ENCODE measurements around the gene BRSK1. TPM values are rescaled to one million over a fixed set of nuclear protein-coding genes. Genes with fewer than 3 reads are reported as not detected.

Gene BRSK1
- total and polyA plus RNA-seq, 2 of the 13 experiments (the other 11 are each of a cell fraction or from before 2014, with no cell fraction given) = 0.18 to 1.2 TPM

DNA sequence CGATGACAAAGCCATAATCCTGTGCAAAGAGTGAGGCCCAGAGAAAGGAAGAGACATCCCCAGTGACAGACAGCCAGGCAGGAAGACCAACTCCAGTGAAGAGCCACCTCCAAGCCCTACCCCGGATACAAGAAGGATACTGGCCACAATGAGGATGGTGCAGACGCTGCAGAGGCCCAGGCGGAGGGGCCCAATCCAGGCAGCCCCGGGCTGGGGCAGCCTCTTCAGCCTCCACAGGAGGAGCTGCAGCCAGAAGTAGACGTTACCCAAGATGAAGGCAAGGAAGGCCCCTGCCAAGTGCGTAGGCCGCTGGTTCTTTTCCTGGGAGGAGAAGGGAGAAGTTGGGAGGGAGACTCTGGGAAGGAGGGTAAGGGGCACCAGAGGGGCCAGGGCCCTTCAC is 32.8 kb downstream of the BRSK1 start:
- H4K20me1 ChIP-seq (ENCODE audit: insufficient read depth, low read length) = no peaks in the 10 kb centered on the region
- no peak overlapping the region for H3K27ac ChIP-seq (ENCODE audit: extremely low read length, insufficient read depth, low read length)
- FAIRE-seq = no peak
- H3K27me3 ChIP-seq (ENCODE audit: control insufficient read depth in 1 of 2, insufficient read depth in 2 of 2, low read length in 2 of 2) = no peaks in the 10 kb centered on the region; a peak in 1 of 5 replicates
- 69% methylated on average over 5 of the region's 8 CpGs for WGBS (ENCODE audit: low lambda C conversion rate)
- H3K4me3 ChIP-seq (replicated peaks in 1 of 3; ENCODE audit: insufficient read depth in 1 of 3, low read depth in 2 of 3, low read length in 3 of 3) = no peak overlapping the region
- H3K4me1 ChIP-seq (ENCODE audit: insufficient read depth, low read length) = peaks cover 15% of the 10 kb centered on the region
- H3K9ac ChIP-seq (ENCODE audit: insufficient read depth, low read depth, low read length) = no peak overlapping the region
- no peaks in the 10 kb centered on the region for H3K36me3 ChIP-seq (replicated peaks in 1 of 2; ENCODE audit: control insufficient read depth in 1 of 2, insufficient read depth in 2 of 2, low read length in 2 of 2)
- BruUV-seq (replicated peaks) = no TSS peak
- H3K4me2 ChIP-seq (ENCODE audit: low read depth, low read length) = no peak overlapping the region
- H3K9me3 ChIP-seq (ENCODE audit: low read length) = no peaks in the 10 kb centered on the region
- intact Hi-C loops (cut with micrococcal nuclease; ENCODE audit: unreplicated experiment) = no loop called here
- CTCF ChIA-PET (ENCODE audit: low intra/inter-chr PET ratio, low total read pairs) = no interaction called here
- H2AFZ ChIP-seq (ENCODE audit: low read length) = no peak overlapping the region
- POLR2A ChIA-PET = interaction anchor here (1.6 kb wide), 1 partner anchor 91 kb away, joined by 3 read pairs; the partner anchor contains the start of gene UBE2S
- no peak for DNase-seq (ENCODE audit: low spot score)
- no peaks in the 10 kb centered on the region for H3K79me2 ChIP-seq (ENCODE audit: insufficient read depth, low read length)
- in situ Hi-C loops (cut with HindIII; ENCODE audit: extremely low pct_ligation_motif_present, low pct_unique_long_range_greater_than_20kb) = no loop called here
- no peak for ATAC-seq
- no peak for TF ChIP-seq GABPB1 (CRISPR knock-in tag; IDR thresholded peaks at IDR 0.05)
- TF ChIP-seq, protein P1, sequence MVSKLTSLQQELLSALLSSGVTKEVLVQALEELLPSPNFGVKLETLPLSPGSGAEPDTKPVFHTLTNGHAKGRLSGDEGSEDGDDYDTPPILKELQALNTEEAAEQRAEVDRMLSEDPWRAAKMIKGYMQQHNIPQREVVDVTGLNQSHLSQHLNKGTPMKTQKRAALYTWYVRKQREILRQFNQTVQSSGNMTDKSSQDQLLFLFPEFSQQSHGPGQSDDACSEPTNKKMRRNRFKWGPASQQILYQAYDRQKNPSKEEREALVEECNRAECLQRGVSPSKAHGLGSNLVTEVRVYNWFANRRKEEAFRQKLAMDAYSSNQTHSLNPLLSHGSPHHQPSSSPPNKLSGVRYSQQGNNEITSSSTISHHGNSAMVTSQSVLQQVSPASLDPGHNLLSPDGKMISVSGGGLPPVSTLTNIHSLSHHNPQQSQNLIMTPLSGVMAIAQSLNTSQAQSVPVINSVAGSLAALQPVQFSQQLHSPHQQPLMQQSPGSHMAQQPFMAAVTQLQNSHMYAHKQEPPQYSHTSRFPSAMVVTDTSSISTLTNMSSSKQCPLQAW (CRISPR knock-in tag; IDR thresholded peaks at IDR 0.05) = no peak
- TF ChIP-seq NPAS2 (CRISPR knock-in tag; IDR thresholded peaks at IDR 0.05; ENCODE audit: borderline replicate concordance) = no peak
- no peak for TF ChIP-seq JARID2 (CRISPR knock-in tag; IDR thresholded peaks at IDR 0.05; ENCODE audit: insufficient replicate concordance)
- no peak for TF ChIP-seq ZNF136 (CRISPR knock-in tag; IDR thresholded peaks at IDR 0.05; ENCODE audit: low read depth)
- no peak for TF ChIP-seq ZNF20 (CRISPR knock-in tag; IDR thresholded peaks at IDR 0.05)
- TF ChIP-seq, protein P2, sequence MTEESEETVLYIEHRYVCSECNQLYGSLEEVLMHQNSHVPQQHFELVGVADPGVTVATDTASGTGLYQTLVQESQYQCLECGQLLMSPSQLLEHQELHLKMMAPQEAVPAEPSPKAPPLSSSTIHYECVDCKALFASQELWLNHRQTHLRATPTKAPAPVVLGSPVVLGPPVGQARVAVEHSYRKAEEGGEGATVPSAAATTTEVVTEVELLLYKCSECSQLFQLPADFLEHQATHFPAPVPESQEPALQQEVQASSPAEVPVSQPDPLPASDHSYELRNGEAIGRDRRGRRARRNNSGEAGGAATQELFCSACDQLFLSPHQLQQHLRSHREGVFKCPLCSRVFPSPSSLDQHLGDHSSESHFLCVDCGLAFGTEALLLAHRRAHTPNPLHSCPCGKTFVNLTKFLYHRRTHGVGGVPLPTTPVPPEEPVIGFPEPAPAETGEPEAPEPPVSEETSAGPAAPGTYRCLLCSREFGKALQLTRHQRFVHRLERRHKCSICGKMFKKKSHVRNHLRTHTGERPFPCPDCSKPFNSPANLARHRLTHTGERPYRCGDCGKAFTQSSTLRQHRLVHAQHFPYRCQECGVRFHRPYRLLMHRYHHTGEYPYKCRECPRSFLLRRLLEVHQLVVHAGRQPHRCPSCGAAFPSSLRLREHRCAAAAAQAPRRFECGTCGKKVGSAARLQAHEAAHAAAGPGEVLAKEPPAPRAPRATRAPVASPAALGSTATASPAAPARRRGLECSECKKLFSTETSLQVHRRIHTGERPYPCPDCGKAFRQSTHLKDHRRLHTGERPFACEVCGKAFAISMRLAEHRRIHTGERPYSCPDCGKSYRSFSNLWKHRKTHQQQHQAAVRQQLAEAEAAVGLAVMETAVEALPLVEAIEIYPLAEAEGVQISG (CRISPR knock-in tag; IDR thresholded peaks at IDR 0.05) = no peak
- TF ChIP-seq, protein P3, sequence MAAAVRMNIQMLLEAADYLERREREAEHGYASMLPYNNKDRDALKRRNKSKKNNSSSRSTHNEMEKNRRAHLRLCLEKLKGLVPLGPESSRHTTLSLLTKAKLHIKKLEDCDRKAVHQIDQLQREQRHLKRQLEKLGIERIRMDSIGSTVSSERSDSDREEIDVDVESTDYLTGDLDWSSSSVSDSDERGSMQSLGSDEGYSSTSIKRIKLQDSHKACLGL (CRISPR knock-in tag; IDR thresholded peaks at IDR 0.05) = no peak
- TF ChIP-seq CEBPB (IDR thresholded peaks at IDR 0.05; ENCODE audit: borderline replicate concordance, low read depth, low read length) = no peak
- no peak for TF ChIP-seq NFATC3 (CRISPR knock-in tag; IDR thresholded peaks at IDR 0.05)
- TF ChIP-seq SMAD9 (CRISPR knock-in tag; IDR thresholded peaks at IDR 0.05) = no peak
- TF ChIP-seq ZNF776 (CRISPR knock-in tag; IDR thresholded peaks at IDR 0.05) = no peak
- TF ChIP-seq ELF4 (CRISPR knock-in tag; IDR thresholded peaks at IDR 0.05; ENCODE audit: borderline replicate concordance) = no peak
- TF ChIP-seq ZNF879 (CRISPR knock-in tag; IDR thresholded peaks at IDR 0.05) = no peak
- TF ChIP-seq, protein P4, sequence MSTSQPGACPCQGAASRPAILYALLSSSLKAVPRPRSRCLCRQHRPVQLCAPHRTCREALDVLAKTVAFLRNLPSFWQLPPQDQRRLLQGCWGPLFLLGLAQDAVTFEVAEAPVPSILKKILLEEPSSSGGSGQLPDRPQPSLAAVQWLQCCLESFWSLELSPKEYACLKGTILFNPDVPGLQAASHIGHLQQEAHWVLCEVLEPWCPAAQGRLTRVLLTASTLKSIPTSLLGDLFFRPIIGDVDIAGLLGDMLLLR (CRISPR knock-in tag; IDR thresholded peaks at IDR 0.05) = no peak
- no peak for TF ChIP-seq ZC3H4 (CRISPR knock-in tag; IDR thresholded peaks at IDR 0.05; ENCODE audit: borderline replicate concordance)
- no peak for TF ChIP-seq THAP11 (CRISPR knock-in tag; IDR thresholded peaks at IDR 0.05)
- TF ChIP-seq, protein P5, sequence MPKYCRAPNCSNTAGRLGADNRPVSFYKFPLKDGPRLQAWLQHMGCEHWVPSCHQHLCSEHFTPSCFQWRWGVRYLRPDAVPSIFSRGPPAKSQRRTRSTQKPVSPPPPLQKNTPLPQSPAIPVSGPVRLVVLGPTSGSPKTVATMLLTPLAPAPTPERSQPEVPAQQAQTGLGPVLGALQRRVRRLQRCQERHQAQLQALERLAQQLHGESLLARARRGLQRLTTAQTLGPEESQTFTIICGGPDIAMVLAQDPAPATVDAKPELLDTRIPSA (CRISPR knock-in tag; IDR thresholded peaks at IDR 0.05; ENCODE audit: borderline replicate concordance) = no peak
- TF ChIP-seq, protein P6, sequence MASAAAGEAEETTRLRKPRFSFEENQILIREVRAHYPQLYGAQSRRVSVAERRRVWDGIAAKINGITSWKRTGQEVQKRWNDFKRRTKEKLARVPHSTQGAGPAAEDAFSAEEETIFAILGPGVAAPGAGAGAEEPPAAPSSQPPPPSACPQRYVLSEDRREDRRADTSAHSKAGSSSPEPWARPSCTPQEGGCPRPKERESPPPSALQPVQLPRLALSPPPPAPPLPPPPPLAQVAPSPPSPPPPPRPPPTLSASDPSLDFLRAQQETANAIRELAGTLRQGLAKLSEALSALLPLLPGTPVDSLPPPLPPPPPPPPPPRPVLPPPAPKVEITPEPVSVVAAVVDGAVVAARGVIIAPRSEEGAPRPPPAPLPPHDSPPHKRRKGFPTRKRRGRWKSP (CRISPR knock-in tag; IDR thresholded peaks at IDR 0.05) = no peak
